Keratinocyte (primary cell): ENCODE measurements around the gene FZR1. TPM values are rescaled to one million over a fixed set of nuclear protein-coding genes. Genes with fewer than 3 reads are reported as not detected.

Experiments
- DNase-seq: peaks from one replicate; pipeline ENCODE4 v3.0.0-alpha.2; 2011; ENCODE audit warnings: low read depth, missing footprints, low spot score
- FAIRE-seq: peaks from 2 replicates; lab custom pipeline; 2011; peaks lifted over from hg19 to GRCh38; lab: Jason Lieb, UNC
- H2AFZ ChIP-seq: 2 replicates; pipeline ENCODE4 v1.6.0; 2012; ENCODE audit warnings: low read length, control low read depth, inconsistent platforms; ENCODE audit not compliant: control insufficient read depth
- H3K27ac ChIP-seq: 2 replicates; pipeline ENCODE4 v1.5.1; 2011; ENCODE audit warnings: low read length; ENCODE audit not compliant: control insufficient read depth, insufficient read depth
- H3K27me3 ChIP-seq: 3 replicates; pipeline ENCODE4 v1.6.0; 2011; ENCODE audit warnings: low read length; ENCODE audit not compliant: control insufficient read depth, insufficient read depth; ENCODE audit errors: extremely low read depth
- H3K36me3 ChIP-seq, 2 experiments: 2 replicates in 1 of 2; 3 replicates in 1 of 2; pipeline ENCODE4 v1.5.1; 2011; ENCODE audit warnings: low read length in 2 of 2, mild to moderate bottlenecking in 1 of 2; ENCODE audit not compliant: control insufficient read depth in 2 of 2, insufficient read depth in 2 of 2; ENCODE audit errors: extremely low read depth in 1 of 2
- H3K4me1 ChIP-seq: 3 replicates; pipeline ENCODE4 v1.5.1; 2011; ENCODE audit warnings: low read length; ENCODE audit not compliant: control insufficient read depth, insufficient read depth; ENCODE audit errors: extremely low read depth
- H3K4me2 ChIP-seq: 3 replicates; pipeline ENCODE4 v1.6.0; 2011; ENCODE audit warnings: low read depth, low read length; ENCODE audit not compliant: control insufficient read depth, insufficient read depth; ENCODE audit errors: extremely low read depth
- H3K4me3 ChIP-seq, 3 experiments: fragments of 200-600 bp in 1 of 3; sonication (generic) in 1 of 3; 2 replicates in 2 of 3; 3 replicates in 1 of 3; pipeline ENCODE4 v1.5.1; 2011 to 2016; ENCODE audit warnings: low read length in 3 of 3, mild to moderate bottlenecking in 3 of 3, control low read depth in 2 of 3, inconsistent platforms in 1 of 3, low read depth in 1 of 3, mixed read lengths in 1 of 3, mixed run types in 1 of 3, moderate library complexity in 1 of 3; ENCODE audit not compliant: control insufficient read depth in 2 of 3, insufficient read depth in 2 of 3; ENCODE audit errors: extremely low read depth in 1 of 3
- H3K79me2 ChIP-seq: 2 replicates; pipeline ENCODE4 v1.6.0; 2012; ENCODE audit warnings: low read length; ENCODE audit not compliant: control insufficient read depth, insufficient read depth
- H3K9ac ChIP-seq: 3 replicates; pipeline ENCODE4 v1.6.0; 2011; ENCODE audit warnings: low read length; ENCODE audit not compliant: control insufficient read depth, insufficient read depth; ENCODE audit errors: extremely low read depth
- H3K9me1 ChIP-seq: 3 replicates; pipeline ENCODE4 v1.6.0; 2011; ENCODE audit warnings: low read length; ENCODE audit not compliant: control insufficient read depth, insufficient read depth; ENCODE audit errors: extremely low read depth
- H3K9me3 ChIP-seq: 2 replicates; pipeline ENCODE4 v1.5.1; 2012; ENCODE audit warnings: low read depth, low read length; ENCODE audit not compliant: control insufficient read depth
- H4K20me1 ChIP-seq: 3 replicates; pipeline ENCODE4 v1.6.0; 2011; ENCODE audit warnings: low read length; ENCODE audit not compliant: control insufficient read depth, insufficient read depth; ENCODE audit errors: extremely low read depth
- EZH2 ChIP-seq: IDR thresholded peaks from one replicate; pipeline ENCODE4 v1.6.1; 2012; ENCODE audit warnings: inconsistent platforms, mild to moderate bottlenecking, low read length, moderate library complexity
- dilution Hi-C: fragments of 300-500 bp; cut with MboI; formaldehyde crosslinking; loops from one replicate; pipeline ENCODE4 v1.7.0; 2020; ENCODE audit warnings: low sequenced_read_pairs; ENCODE audit not compliant: extremely low pct_ligation_motif_present
- polyA plus RNA-seq, 5 experiments: library from polyadenylated mRNA; depleted of rRNA in 3 of 5; stranded (reverse) in 3 of 5; stranded (forward) in 1 of 5; unstranded in 1 of 5; fragments of >200 nt; gene quantifications; 1 replicate in 1 of 5; 2 replicates in 3 of 5; 3 replicates in 1 of 5; pipeline versions ENCODE4 v1.2.1 to v1.2.3, GENCODE V29; 2011 to 2012; ENCODE audit warnings: missing spikeins in 2 of 5, low read depth in 1 of 5, low replicate concordance in 1 of 5
- TF ChIP-seq, protein P1 (sequence below), 3 experiments: IDR thresholded peaks in 1 of 3; conservative IDR thresholded peaks in 1 of 3; optimal IDR thresholded peaks in 1 of 3; 2 replicates in 2 of 3; 3 replicates in 1 of 3; pipeline versions ENCODE3 to v1.5.1; 2011; ENCODE audit warnings: low read length in 3 of 3, mild to moderate bottlenecking in 3 of 3, moderate library complexity in 2 of 3, control low read depth in 1 of 3, inconsistent platforms in 1 of 3; ENCODE audit not compliant: insufficient read depth in 2 of 3; ENCODE audit errors: extremely low read depth in 1 of 3

Gene FZR1
- polyA plus RNA-seq, 1 donor (not counting 4 experiments of a cell fraction or from before 2014, with no cell fraction given): 23.3 TPM

- dilution Hi-C loops: no loop called here
- no peak overlapping the region for H3K4me3 ChIP-seq
- no peak for FAIRE-seq
Observed at GRCh38 chr19:3554254-3555083, 48.4 kb downstream of the FZR1 start.

DNA sequence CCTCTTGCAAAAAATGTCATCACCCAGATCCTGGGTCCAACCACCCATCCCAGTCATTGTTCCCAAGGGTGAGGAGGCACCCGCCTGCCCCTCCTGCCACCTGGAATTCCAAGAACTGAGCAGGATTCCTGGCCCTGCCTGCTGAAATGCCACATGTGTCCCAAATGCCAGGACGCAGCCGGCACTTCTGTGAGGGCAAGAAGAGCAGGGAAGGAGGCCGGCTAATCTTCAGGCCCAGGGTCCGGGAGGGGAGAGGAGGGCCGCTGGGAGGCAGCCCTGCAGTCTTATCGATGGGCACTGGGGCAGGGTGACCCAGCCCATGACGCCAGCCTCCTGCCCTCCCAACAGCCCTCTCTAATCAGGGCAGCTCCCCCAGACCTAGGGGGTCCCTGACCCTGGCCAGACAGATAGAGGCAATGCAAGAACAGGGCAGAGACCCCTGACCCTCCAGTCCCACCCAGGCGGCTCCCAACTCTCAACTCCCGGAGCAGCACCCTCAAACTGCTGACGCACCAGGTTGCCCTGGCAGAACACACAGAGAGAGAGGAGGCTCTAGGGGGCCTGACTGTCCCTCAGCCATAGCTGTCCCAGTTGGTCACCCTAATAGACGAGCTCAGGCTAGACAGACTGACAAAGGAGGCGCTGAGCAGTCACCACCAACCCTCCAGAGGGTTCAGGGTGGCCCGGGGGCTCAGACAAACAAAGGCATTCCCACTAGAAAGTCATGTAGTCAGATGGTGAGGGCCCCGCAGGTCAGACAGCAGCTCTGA, 49.7 kb downstream of the FZR1 start:
- Histone ChIP-seq H3K27ac (no peak overlapping the region), H3K9me3 (no peaks in the 10 kb centered on the region), H3K36me3 (peaks cover 0 to 4% of the 10 kb centered on the region in 2 experiments), H2AFZ (no peak overlapping the region), H3K9me1 (no peaks in the 10 kb centered on the region), H3K4me3 (peak overlapping the region; percentile 86 to 96 (median 91)), H4K20me1 (peaks cover 10% of the 10 kb centered on the region), H3K79me2 (peaks cover 36% of the 10 kb centered on the region), H3K9ac (peak overlapping the region; percentile 85), H3K4me1 (peaks cover 18% of the 10 kb centered on the region), H3K27me3 (no peaks in the 10 kb centered on the region), H3K4me2 (peak overlapping the region; percentile 96)
- FAIRE-seq (no peak), DNase-seq (no peak)
- TF ChIP-seq EZH2: no peak
- TF ChIP-seq, protein P1, sequence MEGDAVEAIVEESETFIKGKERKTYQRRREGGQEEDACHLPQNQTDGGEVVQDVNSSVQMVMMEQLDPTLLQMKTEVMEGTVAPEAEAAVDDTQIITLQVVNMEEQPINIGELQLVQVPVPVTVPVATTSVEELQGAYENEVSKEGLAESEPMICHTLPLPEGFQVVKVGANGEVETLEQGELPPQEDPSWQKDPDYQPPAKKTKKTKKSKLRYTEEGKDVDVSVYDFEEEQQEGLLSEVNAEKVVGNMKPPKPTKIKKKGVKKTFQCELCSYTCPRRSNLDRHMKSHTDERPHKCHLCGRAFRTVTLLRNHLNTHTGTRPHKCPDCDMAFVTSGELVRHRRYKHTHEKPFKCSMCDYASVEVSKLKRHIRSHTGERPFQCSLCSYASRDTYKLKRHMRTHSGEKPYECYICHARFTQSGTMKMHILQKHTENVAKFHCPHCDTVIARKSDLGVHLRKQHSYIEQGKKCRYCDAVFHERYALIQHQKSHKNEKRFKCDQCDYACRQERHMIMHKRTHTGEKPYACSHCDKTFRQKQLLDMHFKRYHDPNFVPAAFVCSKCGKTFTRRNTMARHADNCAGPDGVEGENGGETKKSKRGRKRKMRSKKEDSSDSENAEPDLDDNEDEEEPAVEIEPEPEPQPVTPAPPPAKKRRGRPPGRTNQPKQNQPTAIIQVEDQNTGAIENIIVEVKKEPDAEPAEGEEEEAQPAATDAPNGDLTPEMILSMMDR (optimal IDR thresholded peaks at IDR 0.05 in 1 of 3, IDR thresholded peaks at IDR 0.05 in 1 of 3, conservative IDR thresholded peaks at IDR 0.05 in 1 of 3; ENCODE audit: extremely low read depth in 1 of 3, insufficient read depth in 2 of 3, low read length in 3 of 3): no peak
- dilution Hi-C loops: no loop called here

More at GRCh38 chr19:3554254-3555083, 48.4 kb downstream of the FZR1 start:
- Histone ChIP-seq H3K27me3 (no peaks in the 10 kb centered on the region), H3K27ac (no peak overlapping the region), H3K79me2 (peaks cover 36% of the 10 kb centered on the region), H3K4me1 (peaks cover 18% of the 10 kb centered on the region), H4K20me1 (peaks cover 10% of the 10 kb centered on the region), H3K9me1 (no peaks in the 10 kb centered on the region), H3K4me2 (no peak overlapping the region), H3K9ac (no peak overlapping the region), H3K9me3 (no peaks in the 10 kb centered on the region), H3K36me3 (peaks cover 0 to 9% of the 10 kb centered on the region in 2 experiments), H2AFZ (no peak overlapping the region)
- DNase-seq: no peak
- TF ChIP-seq, protein P1 (optimal IDR thresholded peaks at IDR 0.05 in 1 of 3, IDR thresholded peaks at IDR 0.05 in 1 of 3, conservative IDR thresholded peaks at IDR 0.05 in 1 of 3; ENCODE audit: extremely low read depth in 1 of 3, insufficient read depth in 2 of 3, low read length in 3 of 3): no peak
- no peak for TF ChIP-seq EZH2
